UCSD-AML1 (cell line): ENCODE measurements around the gene AMHR2.
"Not testable (repeated sequence)": the region's sequence is repeated elsewhere in the genome, so short reads cannot be mapped to it uniquely, and the experiment has no call there.

Experiments used
- DNase-seq: peaks from one replicate; lab custom pipeline; 2025; ENCODE audit not compliant: unreplicated experiment; lab: John Stamatoyannopoulos, UW

The AMHR2 gene

GRCh38 chr12:53423597-53423996, at the start of gene AMHR2:
AMHR2 (plus strand) TSS chr12:53423855; CDS start chr12:53423935, 80 bp downstream.
- no peak for DNase-seq

- DNase-seq, result not testable (repeated sequence)
These were observed 49.4 kb upstream of the AMHR2 start for GRCh38 chr12:53374277-53374676.

GRCh38 chr12:53376747-53377146, 46.9 kb upstream of the AMHR2 start:
- no peak for DNase-seq

GRCh38 chr12:53378222-53378621, 45.4 kb upstream of the AMHR2 start:
- DNase-seq, result no peak

GRCh38 chr12:53378724-53379388, 44.8 kb upstream of the AMHR2 start:
- DNase-seq, result no peak

- peak; percentile 98 for DNase-seq
These were observed 44.1 kb upstream of the AMHR2 start for GRCh38 chr12:53379389-53380103.

- peak; percentile 95 for DNase-seq
These were observed 43.4 kb upstream of the AMHR2 start, which contains the start of gene SP1 for GRCh38 chr12:53380104-53380793. SP1 (plus strand) TSS chr12:53380176; CDS start chr12:53380292, 116 bp downstream.

- no peak for DNase-seq
These were observed 42.6 kb upstream of the AMHR2 start for GRCh38 chr12:53380794-53381730.

- DNase-seq, result peak; percentile 45
These were observed 41.7 kb upstream of the AMHR2 start for GRCh38 chr12:53381731-53382630.

- no peak for DNase-seq
These were observed 40.4 kb upstream of the AMHR2 start for GRCh38 chr12:53383258-53383657.

GRCh38 chr12:53386381-53386780, 37.3 kb upstream of the AMHR2 start:
- DNase-seq, result not testable (repeated sequence)

- DNase-seq, result no peak
These were observed 34.7 kb upstream of the AMHR2 start for GRCh38 chr12:53388932-53389331.

- DNase-seq, result no peak
These were observed 34.0 kb upstream of the AMHR2 start for GRCh38 chr12:53389702-53390101.

GRCh38 chr12:53391724-53392123, 31.9 kb upstream of the AMHR2 start:
- DNase-seq, result no peak

- no peak for DNase-seq
These were observed 23.8 kb upstream of the AMHR2 start for GRCh38 chr12:53399896-53400295.

- DNase-seq, result not testable (repeated sequence)
These were observed 21.3 kb upstream of the AMHR2 start for GRCh38 chr12:53402351-53402750.

- DNase-seq, result no peak
These were observed 20.8 kb upstream of the AMHR2 start for GRCh38 chr12:53402871-53403270.

GRCh38 chr12:53410951-53411350, 12.7 kb upstream of the AMHR2 start:
- no peak for DNase-seq

GRCh38 chr12:53413485-53414204, 10.0 kb upstream of the AMHR2 start:
- no peak for DNase-seq
